Measurements from ENCODE around the gene AP5M1.
"Not testable (repeated sequence)": the region's sequence is repeated elsewhere in the genome, so short reads cannot be mapped to it uniquely, and the experiment has no call there.

AP5M1 gene

GRCh38 chr14:57291692-57292647, 23.2 kb downstream of the AP5M1 start:
- DNase-seq = no peak

GRCh38 chr14:57293866-57294837, 25.4 kb downstream of the AP5M1 start:
- DNase-seq = no peak

GRCh38 chr14:57295239-57295638, 26.5 kb downstream of the AP5M1 start:
- no peak for DNase-seq

GRCh38 chr14:57297852-57298251, 29.1 kb downstream of the AP5M1 start:
- DNase-seq = no peak

- no peak for DNase-seq
These were observed 30.7 kb downstream of the AP5M1 start for GRCh38 chr14:57299511-57299910.

GRCh38 chr14:57302883-57303282, 34.1 kb downstream of the AP5M1 start:
- no peak for DNase-seq

- no peak for DNase-seq
These were observed 45.8 kb downstream of the AP5M1 start for GRCh38 chr14:57314396-57315089.

GRCh38 chr14:57317248-57317833, 48.6 kb downstream of the AP5M1 start:
- peak; percentile 75 to 79 for DNase-seq

GRCh38 chr14:57319636-57320192, 50.9 kb downstream of the AP5M1 start:
- no peak for DNase-seq

- no peak for DNase-seq
These were observed 55.0 kb downstream of the AP5M1 start for GRCh38 chr14:57323721-57324120.

- no peak for DNase-seq
These were observed 57.5 kb downstream of the AP5M1 start for GRCh38 chr14:57326253-57326652.

GRCh38 chr14:57329833-57330232, 61.1 kb downstream of the AP5M1 start:
- DNase-seq = no peak

GRCh38 chr14:57332475-57332874, 63.7 kb downstream of the AP5M1 start:
- DNase-seq = not testable (repeated sequence)

GRCh38 chr14:57333726-57334125, 65.0 kb downstream of the AP5M1 start:
- DNase-seq = not testable (repeated sequence)

- DNase-seq = not testable (repeated sequence)
These were observed 75.0 kb downstream of the AP5M1 start for GRCh38 chr14:57343545-57344297.

- DNase-seq = no peak
These were observed 76.3 kb downstream of the AP5M1 start for GRCh38 chr14:57345106-57345505.

GRCh38 chr14:57346741-57347140, 78.0 kb downstream of the AP5M1 start:
- DNase-seq = no peak

Measured in NCI-H446 (cell line).